ENCODE measurements around the gene NFKB2.

Gene NFKB2

DNA sequence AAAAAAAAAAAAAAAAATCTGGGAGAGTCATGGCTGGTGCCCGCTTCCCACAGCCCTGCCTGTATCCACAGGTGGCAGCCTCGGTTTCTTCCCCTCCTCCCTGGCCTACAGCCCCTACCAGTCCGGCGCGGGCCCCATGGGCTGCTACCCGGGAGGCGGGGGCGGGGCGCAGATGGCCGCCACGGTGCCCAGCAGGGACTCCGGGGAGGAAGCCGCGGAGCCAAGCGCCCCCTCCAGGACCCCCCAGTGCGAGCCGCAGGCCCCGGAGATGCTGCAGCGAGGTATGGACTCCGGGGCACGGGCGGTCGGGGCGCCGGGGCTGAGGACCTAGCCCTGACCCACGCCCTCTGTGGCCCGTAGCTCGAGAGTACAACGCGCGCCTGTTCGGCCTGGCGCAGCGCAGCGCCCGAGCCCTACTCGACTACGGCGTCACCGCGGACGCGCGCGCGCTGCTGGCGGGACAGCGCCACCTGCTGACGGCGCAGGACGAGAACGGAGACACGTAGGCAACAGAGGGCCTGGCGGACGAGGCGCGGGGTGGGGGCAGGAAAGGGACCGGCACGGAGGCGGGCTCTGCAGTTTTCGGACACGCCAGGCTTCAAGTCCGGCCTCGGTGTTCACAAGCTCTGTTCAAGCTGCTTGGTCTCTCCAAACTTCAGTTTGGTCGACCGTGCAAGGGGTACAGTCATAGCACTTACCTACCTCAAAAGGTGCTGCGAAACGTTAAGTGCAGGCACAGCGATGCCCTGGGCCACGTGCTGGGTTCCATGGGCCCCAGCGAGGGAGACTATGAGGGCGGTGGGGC is 3.9 kb downstream of the NFKB2 start:
- TF ChIP-seq POLR2A (IDR thresholded peaks at IDR 0.05; ENCODE audit: extremely low read depth, insufficient read length), result peak; percentile 61
- TF ChIP-seq, protein P1, sequence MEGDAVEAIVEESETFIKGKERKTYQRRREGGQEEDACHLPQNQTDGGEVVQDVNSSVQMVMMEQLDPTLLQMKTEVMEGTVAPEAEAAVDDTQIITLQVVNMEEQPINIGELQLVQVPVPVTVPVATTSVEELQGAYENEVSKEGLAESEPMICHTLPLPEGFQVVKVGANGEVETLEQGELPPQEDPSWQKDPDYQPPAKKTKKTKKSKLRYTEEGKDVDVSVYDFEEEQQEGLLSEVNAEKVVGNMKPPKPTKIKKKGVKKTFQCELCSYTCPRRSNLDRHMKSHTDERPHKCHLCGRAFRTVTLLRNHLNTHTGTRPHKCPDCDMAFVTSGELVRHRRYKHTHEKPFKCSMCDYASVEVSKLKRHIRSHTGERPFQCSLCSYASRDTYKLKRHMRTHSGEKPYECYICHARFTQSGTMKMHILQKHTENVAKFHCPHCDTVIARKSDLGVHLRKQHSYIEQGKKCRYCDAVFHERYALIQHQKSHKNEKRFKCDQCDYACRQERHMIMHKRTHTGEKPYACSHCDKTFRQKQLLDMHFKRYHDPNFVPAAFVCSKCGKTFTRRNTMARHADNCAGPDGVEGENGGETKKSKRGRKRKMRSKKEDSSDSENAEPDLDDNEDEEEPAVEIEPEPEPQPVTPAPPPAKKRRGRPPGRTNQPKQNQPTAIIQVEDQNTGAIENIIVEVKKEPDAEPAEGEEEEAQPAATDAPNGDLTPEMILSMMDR (IDR thresholded peaks at IDR 0.05; ENCODE audit: low read depth, low read length), result peak; percentile 88
- no peak for TF ChIP-seq MYC (IDR thresholded peaks at IDR 0.05; ENCODE audit: low read depth, low read length)
- TF ChIP-seq, protein P2, sequence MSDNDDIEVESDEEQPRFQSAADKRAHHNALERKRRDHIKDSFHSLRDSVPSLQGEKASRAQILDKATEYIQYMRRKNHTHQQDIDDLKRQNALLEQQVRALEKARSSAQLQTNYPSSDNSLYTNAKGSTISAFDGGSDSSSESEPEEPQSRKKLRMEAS (IDR thresholded peaks at IDR 0.05; ENCODE audit: low read depth, low read length), result peak; percentile 55; the same call in 1 of the 2 replicates
- DNase-seq (ENCODE audit: low read depth), result peak; percentile 93
- H3K4me3 ChIP-seq (ENCODE audit: low read depth, low read length), result peak overlapping the region; percentile 32

DNA sequence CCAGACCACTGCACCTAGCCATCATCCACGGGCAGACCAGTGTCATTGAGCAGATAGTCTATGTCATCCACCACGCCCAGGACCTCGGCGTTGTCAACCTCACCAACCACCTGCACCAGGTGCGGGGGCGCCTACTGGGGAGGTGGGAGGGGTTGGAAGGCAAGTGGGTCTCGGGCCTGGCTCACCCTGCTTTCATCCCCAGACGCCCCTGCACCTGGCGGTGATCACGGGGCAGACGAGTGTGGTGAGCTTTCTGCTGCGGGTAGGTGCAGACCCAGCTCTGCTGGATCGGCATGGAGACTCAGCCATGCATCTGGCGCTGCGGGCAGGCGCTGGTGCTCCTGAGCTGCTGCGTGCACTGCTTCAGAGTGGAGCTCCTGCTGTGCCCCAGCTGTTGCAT is 4.6 kb downstream of the NFKB2 start:
- DNase-seq (ENCODE audit: low read depth), result no peak
- H3K4me3 ChIP-seq (ENCODE audit: low read depth, low read length), result no peak overlapping the region
- no peak for TF ChIP-seq MYC (IDR thresholded peaks at IDR 0.05; ENCODE audit: low read depth, low read length)
- TF ChIP-seq, protein P2 (IDR thresholded peaks at IDR 0.05; ENCODE audit: low read depth, low read length), result no peak

DNA sequence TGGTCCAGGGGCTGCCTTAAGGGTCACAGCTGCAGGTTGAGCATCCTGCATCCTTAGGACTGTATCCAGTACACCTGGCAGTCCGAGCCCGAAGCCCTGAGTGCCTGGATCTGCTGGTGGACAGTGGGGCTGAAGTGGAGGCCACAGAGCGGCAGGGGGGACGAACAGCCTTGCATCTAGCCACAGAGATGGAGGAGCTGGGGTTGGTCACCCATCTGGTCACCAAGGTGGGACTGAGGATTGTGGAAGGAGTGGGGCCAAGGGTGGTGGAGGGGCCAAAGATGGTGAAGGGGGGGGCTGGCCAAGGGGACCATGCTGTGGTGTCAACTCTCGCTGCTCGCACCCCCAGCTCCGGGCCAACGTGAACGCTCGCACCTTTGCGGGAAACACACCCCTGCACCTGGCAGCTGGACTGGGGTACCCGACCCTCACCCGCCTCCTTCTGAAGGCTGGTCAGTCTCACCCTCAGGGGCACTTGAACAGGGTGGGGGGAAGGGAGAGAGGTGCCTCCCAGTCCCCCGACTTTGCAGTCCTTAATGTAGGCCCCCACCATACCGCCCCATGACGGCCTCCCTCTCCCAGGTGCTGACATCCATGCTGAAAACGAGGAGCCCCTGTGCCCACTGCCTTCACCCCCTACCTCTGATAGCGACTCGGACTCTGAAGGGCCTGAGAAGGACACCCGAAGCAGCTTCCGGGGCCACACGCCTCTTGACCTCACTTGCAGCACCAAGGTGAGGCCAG is 5.3 kb downstream of the NFKB2 start:
- TF ChIP-seq, protein P1 (IDR thresholded peaks at IDR 0.05; ENCODE audit: low read depth, low read length), result no peak
- TF ChIP-seq, protein P2 (IDR thresholded peaks at IDR 0.05; ENCODE audit: low read depth, low read length), result no peak
- no peak for DNase-seq (ENCODE audit: low read depth)
- H3K4me3 ChIP-seq (ENCODE audit: low read depth, low read length), result no peak overlapping the region

DNA sequence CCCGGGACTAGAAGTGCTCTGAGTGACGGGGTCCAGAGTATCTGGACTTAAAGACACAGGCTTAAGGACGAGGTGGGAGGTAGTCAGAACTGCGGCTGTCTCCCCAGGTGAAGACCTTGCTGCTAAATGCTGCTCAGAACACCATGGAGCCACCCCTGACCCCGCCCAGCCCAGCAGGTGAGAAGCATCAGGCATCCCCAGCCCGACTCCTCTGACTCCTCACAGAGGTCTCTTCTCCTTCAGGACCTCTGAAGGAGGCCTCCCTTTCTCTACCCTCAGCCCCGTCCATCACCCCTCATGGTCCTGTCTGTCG is 5.8 kb downstream of the NFKB2 start:
- no peak for TF ChIP-seq POLR2A (IDR thresholded peaks at IDR 0.05; ENCODE audit: extremely low read depth, insufficient read length)
- no peak for TF ChIP-seq MYC (IDR thresholded peaks at IDR 0.05; ENCODE audit: low read depth, low read length)
- TF ChIP-seq, protein P1 (IDR thresholded peaks at IDR 0.05; ENCODE audit: low read depth, low read length), result no peak
- TF ChIP-seq, protein P2 (IDR thresholded peaks at IDR 0.05; ENCODE audit: low read depth, low read length), result no peak
- DNase-seq (ENCODE audit: low read depth), result no peak
- H3K4me3 ChIP-seq (ENCODE audit: low read depth, low read length), result no peak overlapping the region

DNA sequence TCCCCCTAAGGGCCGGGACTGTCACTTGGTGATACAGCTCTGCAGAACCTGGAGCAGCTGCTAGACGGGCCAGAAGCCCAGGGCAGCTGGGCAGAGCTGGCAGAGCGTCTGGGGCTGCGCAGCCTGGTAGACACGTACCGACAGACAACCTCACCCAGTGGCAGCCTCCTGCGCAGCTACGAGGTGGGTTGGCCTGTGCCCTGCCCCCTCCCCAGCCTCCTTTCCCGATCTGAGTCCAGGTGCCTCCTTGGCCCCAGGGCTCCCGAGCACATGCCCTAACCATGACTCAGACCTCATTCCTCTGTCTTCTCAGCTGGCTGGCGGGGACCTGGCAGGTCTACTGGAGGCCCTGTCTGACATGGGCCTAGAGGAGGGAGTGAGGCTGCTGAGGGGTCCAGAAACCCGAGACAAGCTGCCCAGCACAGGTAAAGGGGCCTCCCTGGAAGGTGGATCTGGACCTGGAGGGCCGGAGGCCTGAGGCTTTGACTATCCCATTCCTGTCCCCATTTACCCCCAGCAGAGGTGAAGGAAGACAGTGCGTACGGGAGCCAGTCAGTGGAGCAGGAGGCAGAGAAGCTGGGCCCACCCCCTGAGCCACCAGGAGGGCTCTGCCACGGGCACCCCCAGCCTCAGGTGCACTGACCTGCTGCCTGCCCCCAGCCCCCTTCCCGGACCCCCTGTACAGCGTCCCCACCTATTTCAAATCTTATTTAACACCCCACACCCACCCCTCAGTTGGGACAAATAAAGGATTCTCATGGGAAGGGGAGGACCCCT is 6.4 kb downstream of the NFKB2 start:
- no peak for TF ChIP-seq MYC (IDR thresholded peaks at IDR 0.05; ENCODE audit: low read depth, low read length)
- no peak for TF ChIP-seq POLR2A (IDR thresholded peaks at IDR 0.05; ENCODE audit: extremely low read depth, insufficient read length)
- TF ChIP-seq, protein P1 (IDR thresholded peaks at IDR 0.05; ENCODE audit: low read depth, low read length), result no peak
- TF ChIP-seq, protein P2 (IDR thresholded peaks at IDR 0.05; ENCODE audit: low read depth, low read length), result no peak
- DNase-seq (ENCODE audit: low read depth), result no peak
- H3K4me3 ChIP-seq (ENCODE audit: low read depth, low read length), result no peak overlapping the region

Measured in NB4 (cell line).